Endothelial cell of umbilical vein (primary cell): ENCODE data around the gene CDKN2B-AS1. TPM values are rescaled to one million over a fixed set of nuclear protein-coding genes. Genes with fewer than 3 reads are reported as not detected.

Experiments
- BruUV-seq: library from RNA; stranded (reverse); fragments of 400-500 nt; replicated peaks from 2 replicates; lab custom pipeline; 2021; lab: Mats Ljungman, UMichigan
- CTCF ChIA-PET: fragments of 300-600, 350-600 bp; sonication (Branson Sonifier 250); formaldehyde crosslinking; loops from one replicate; lab custom pipeline; 2021; ENCODE audit warnings: antibody characterized with exemption, inconsistent platforms; lab: Charles Lee
- POLR2A ChIA-PET: fragments of 300-600, 350-600 bp; sonication (Branson Sonifier 250); formaldehyde crosslinking; loops from one replicate; lab custom pipeline; 2021; ENCODE audit warnings: antibody characterized with exemption, inconsistent platforms; lab: Charles Lee
- DNase-seq: peaks from one replicate; pipeline ENCODE4 v3.0.0-alpha.2; 2011; ENCODE audit warnings: low read depth, low spot score
- FAIRE-seq: peaks from 2 replicates; lab custom pipeline; 2011; peaks lifted over from hg19 to GRCh38; lab: Jason Lieb, UNC
- H2AFZ ChIP-seq: 2 replicates; pipeline ENCODE4 v1.6.0; 2012; ENCODE audit warnings: low read depth, low read length, control low read depth, inconsistent platforms
- H3K27ac ChIP-seq: 2 replicates; pipeline ENCODE4 v1.5.1; 2011; ENCODE audit warnings: low read depth, mild to moderate bottlenecking, control low read depth, low read length, moderate library complexity; ENCODE audit not compliant: insufficient read depth
- H3K27me3 ChIP-seq, 2 experiments: 2 replicates each; pipeline versions ENCODE4 v1.6.0 to v1.6.1; 2011; ENCODE audit warnings: low read length in 2 of 2, mixed read lengths in 1 of 2; ENCODE audit not compliant: control insufficient read depth in 2 of 2, insufficient read depth in 2 of 2
- H3K36me3 ChIP-seq, 2 experiments: 2 replicates in 1 of 2; 3 replicates in 1 of 2; pipeline ENCODE4 v1.5.1; 2011; ENCODE audit warnings: low read length in 2 of 2, mild to moderate bottlenecking in 1 of 2, moderate library complexity in 1 of 2; ENCODE audit not compliant: control insufficient read depth in 2 of 2, insufficient read depth in 2 of 2; ENCODE audit errors: extremely low read depth in 1 of 2
- H3K4me1 ChIP-seq: 3 replicates; pipeline ENCODE4 v1.5.1; 2011; ENCODE audit warnings: mild to moderate bottlenecking, low read length; ENCODE audit not compliant: control insufficient read depth, insufficient read depth; ENCODE audit errors: extremely low read depth
- H3K4me2 ChIP-seq: 2 replicates; pipeline ENCODE4 v1.6.1; 2011; ENCODE audit warnings: low read length, control low read depth, mixed read lengths; ENCODE audit not compliant: insufficient read depth
- H3K4me3 ChIP-seq, 3 experiments: fragments of 200-600 bp in 1 of 3; sonication (generic), shearing (Covaris generic) in 1 of 3; replicated peaks in 1 of 3; 2 replicates each; pipeline ENCODE4 v1.5.1; 2011 to 2016; ENCODE audit warnings: control low read depth in 3 of 3, low read length in 3 of 3, mild to moderate bottlenecking in 2 of 3, inconsistent platforms in 1 of 3, low read depth in 1 of 3, moderate library complexity in 1 of 3; ENCODE audit not compliant: insufficient read depth in 1 of 3
- H3K79me2 ChIP-seq: 2 replicates; pipeline ENCODE4 v1.6.0; 2012; ENCODE audit warnings: low read length, inconsistent platforms; ENCODE audit not compliant: control insufficient read depth, insufficient read depth
- H3K9ac ChIP-seq: replicated peaks from 2 replicates; pipeline ENCODE3; 2011; ENCODE audit warnings: low read length, control low read depth; ENCODE audit not compliant: insufficient read depth; ENCODE audit errors: extremely low read depth
- H3K9me1 ChIP-seq: replicated peaks from 3 replicates; pipeline ENCODE4 v1.6.0; 2011; ENCODE audit warnings: mild to moderate bottlenecking, low read length; ENCODE audit not compliant: control insufficient read depth, insufficient read depth; ENCODE audit errors: extremely low read depth
- H3K9me3 ChIP-seq: replicated peaks from 2 replicates; pipeline ENCODE4 v1.5.1; 2012; ENCODE audit warnings: low read length, inconsistent platforms; ENCODE audit not compliant: control insufficient read depth, insufficient read depth
- H4K20me1 ChIP-seq: replicated peaks from 2 replicates; pipeline ENCODE3; 2011; ENCODE audit warnings: mild to moderate bottlenecking, low read length; ENCODE audit not compliant: control insufficient read depth, insufficient read depth; ENCODE audit errors: extremely low read depth
- EZH2 ChIP-seq: IDR thresholded peaks from 2 replicates; pipeline ENCODE4 v1.6.1; 2012; ENCODE audit warnings: borderline replicate concordance, low read depth, mild to moderate bottlenecking, moderate library complexity, low read length, inconsistent platforms; ENCODE audit not compliant: severe bottlenecking
- FOS ChIP-seq: IDR thresholded peaks from 2 replicates; pipeline ENCODE4 v1.6.1; 2011; ENCODE audit warnings: mild to moderate bottlenecking, low read length, moderate library complexity, borderline replicate concordance; ENCODE audit not compliant: insufficient read depth
- GATA2 ChIP-seq: IDR thresholded peaks from 2 replicates; pipeline ENCODE4 v1.7.0; 2011; ENCODE audit warnings: low read depth, mild to moderate bottlenecking, moderate library complexity, mixed read lengths, low read length; ENCODE audit not compliant: insufficient read length, insufficient read depth
- JUN ChIP-seq: IDR thresholded peaks from 2 replicates; pipeline ENCODE4 v1.6.1; 2011; ENCODE audit warnings: borderline replicate concordance, low read depth; ENCODE audit not compliant: insufficient read length, insufficient read depth
- MYC ChIP-seq: IDR thresholded peaks from one replicate; pipeline ENCODE4 v1.6.1; 2011; ENCODE audit warnings: mild to moderate bottlenecking, low read depth, low read length
- POLR2A ChIP-seq: IDR thresholded peaks from 2 replicates; pipeline ENCODE4 v1.6.1; 2012; ENCODE audit warnings: low read depth, mild to moderate bottlenecking, control low read depth, low read length
- POLR2AphosphoS5 ChIP-seq: IDR thresholded peaks from 2 replicates; pipeline ENCODE4 v1.6.1; 2012; ENCODE audit warnings: low read depth, mild to moderate bottlenecking, control low read depth, low read length, moderate library complexity; ENCODE audit not compliant: insufficient read depth
- dilution Hi-C: fragments of 300-500 bp; cut with MboI; formaldehyde crosslinking; loops from one replicate; pipeline ENCODE4 v1.15.0; 2019; ENCODE audit warnings: low sequenced_read_pairs; ENCODE audit not compliant: extremely low pct_ligation_motif_present
- intact Hi-C: fragments of 100-400 bp; cut with micrococcal nuclease; formaldehyde crosslinking; loops from one replicate; pipeline ENCODE4 v1.10.0; 2022
- polyA plus RNA-seq, 4 experiments: library from polyadenylated mRNA; depleted of rRNA in 3 of 4; stranded (reverse) in 3 of 4; unstranded in 1 of 4; fragments of >200 nt; gene quantifications; 2 replicates each; pipeline versions ENCODE4 v1.2.1 to v1.2.3, GENCODE V29; 2011 to 2012; ENCODE audit warnings: missing spikeins in 1 of 4
- total RNA-seq: library from RNA; stranded (reverse); gene quantifications from 2 replicates; pipeline ENCODE4 v1.2.3, GENCODE V29; 2021
- TF ChIP-seq, protein P1 (sequence below), 2 donors: IDR thresholded peaks; 1 replicate in 1 of 2; 2 replicates in 1 of 2; pipeline ENCODE4 v1.5.1; 2011; ENCODE audit warnings: low read length in 2 of 2, mild to moderate bottlenecking in 2 of 2, moderate library complexity in 2 of 2, control low read depth in 1 of 2, inconsistent platforms in 1 of 2, low read depth in 1 of 2; ENCODE audit not compliant: insufficient read depth in 1 of 2; ENCODE audit errors: extremely low read depth in 1 of 2
- TF ChIP-seq, protein P2 (sequence below): IDR thresholded peaks from 2 replicates; pipeline ENCODE4 v1.6.1; 2011; ENCODE audit not compliant: insufficient read depth, insufficient read length

The CDKN2B-AS1 gene
- total and polyA plus RNA-seq, 2 donors (not counting 3 experiments of a cell fraction or from before 2014, with no cell fraction given) = 0.44 to 1.9 TPM

GRCh38 chr9:22100626-22101025, 106.0 kb downstream of the CDKN2B-AS1 start:
- no peaks in the 10 kb centered on the region for H4K20me1 ChIP-seq
- H3K79me2 ChIP-seq = no peaks in the 10 kb centered on the region
- no peak overlapping the region for H3K9ac ChIP-seq
- DNase-seq (no peak), FAIRE-seq (no peak)
- BruUV-seq = no TSS peak
- no peak overlapping the region for H3K4me2 ChIP-seq
- H3K27ac ChIP-seq = no peak overlapping the region
- H3K9me3 ChIP-seq = no peaks in the 10 kb centered on the region
- H3K4me1 ChIP-seq = peaks cover 16% of the 10 kb centered on the region
- H3K27me3 ChIP-seq = no peaks in the 10 kb centered on the region
- intact Hi-C loops = loop anchor here (5.0 to 10.0 kb wide), 4 partner anchors 48 to 416 kb away; partner anchors contain the start of gene CDKN2B
- dilution Hi-C loops = no loop called here
- no peaks in the 10 kb centered on the region for H3K9me1 ChIP-seq
- no peaks in the 10 kb centered on the region for H3K36me3 ChIP-seq
- no peak overlapping the region for H2AFZ ChIP-seq
- ChIA-PET CTCF (no interaction called here), POLR2A (no interaction called here)
- H3K4me3 ChIP-seq = no peak overlapping the region
- TF ChIP-seq GATA2 (no peak), FOS (no peak), JUN (no peak), POLR2AphosphoS5 (no peak), EZH2 (no peak), MYC (no peak), POLR2A (no peak)
- TF ChIP-seq, protein P1, sequence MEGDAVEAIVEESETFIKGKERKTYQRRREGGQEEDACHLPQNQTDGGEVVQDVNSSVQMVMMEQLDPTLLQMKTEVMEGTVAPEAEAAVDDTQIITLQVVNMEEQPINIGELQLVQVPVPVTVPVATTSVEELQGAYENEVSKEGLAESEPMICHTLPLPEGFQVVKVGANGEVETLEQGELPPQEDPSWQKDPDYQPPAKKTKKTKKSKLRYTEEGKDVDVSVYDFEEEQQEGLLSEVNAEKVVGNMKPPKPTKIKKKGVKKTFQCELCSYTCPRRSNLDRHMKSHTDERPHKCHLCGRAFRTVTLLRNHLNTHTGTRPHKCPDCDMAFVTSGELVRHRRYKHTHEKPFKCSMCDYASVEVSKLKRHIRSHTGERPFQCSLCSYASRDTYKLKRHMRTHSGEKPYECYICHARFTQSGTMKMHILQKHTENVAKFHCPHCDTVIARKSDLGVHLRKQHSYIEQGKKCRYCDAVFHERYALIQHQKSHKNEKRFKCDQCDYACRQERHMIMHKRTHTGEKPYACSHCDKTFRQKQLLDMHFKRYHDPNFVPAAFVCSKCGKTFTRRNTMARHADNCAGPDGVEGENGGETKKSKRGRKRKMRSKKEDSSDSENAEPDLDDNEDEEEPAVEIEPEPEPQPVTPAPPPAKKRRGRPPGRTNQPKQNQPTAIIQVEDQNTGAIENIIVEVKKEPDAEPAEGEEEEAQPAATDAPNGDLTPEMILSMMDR (IDR thresholded peaks at IDR 0.05; ENCODE audit: extremely low read depth in 1 of 2, insufficient read depth in 1 of 2, low read depth in 1 of 2, low read length in 2 of 2) = no peak
- TF ChIP-seq, protein P2, sequence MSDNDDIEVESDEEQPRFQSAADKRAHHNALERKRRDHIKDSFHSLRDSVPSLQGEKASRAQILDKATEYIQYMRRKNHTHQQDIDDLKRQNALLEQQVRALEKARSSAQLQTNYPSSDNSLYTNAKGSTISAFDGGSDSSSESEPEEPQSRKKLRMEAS = no peak
